SJCRH30 (cell line): ENCODE results near the gene APAF1. TPM values are rescaled to one million over a fixed set of nuclear protein-coding genes. Genes with fewer than 3 reads are reported as not detected.

Experiments
- DNase-seq, 2 experiments: peaks; one replicate each; pipeline ENCODE4 v3.0.0-alpha.2; 2015 to 2020
- H3K27ac ChIP-seq: fragments of 250-450 bp; sonication (Bioruptor Pico); 2 replicates; pipeline ENCODE4 v1.5.1; 2020; ENCODE audit warnings: mild to moderate bottlenecking, moderate library complexity
- H3K27me3 ChIP-seq: fragments of 250-450 bp; sonication (Bioruptor Pico); 2 replicates; pipeline ENCODE4 v1.5.1; 2020; ENCODE audit warnings: mild to moderate bottlenecking, moderate library complexity
- H3K36me3 ChIP-seq: fragments of 250-450 bp; sonication (Bioruptor Pico); 2 replicates; pipeline ENCODE4 v1.5.1; 2020; ENCODE audit warnings: mild to moderate bottlenecking, moderate library complexity
- H3K4me1 ChIP-seq: fragments of 250-450 bp; sonication (Bioruptor Pico); 2 replicates; pipeline ENCODE4 v1.5.1; 2020; ENCODE audit warnings: mild to moderate bottlenecking, moderate library complexity
- H3K4me3 ChIP-seq: fragments of 250-450 bp; sonication (Bioruptor Pico); 2 replicates; pipeline ENCODE4 v1.5.1; 2020; ENCODE audit warnings: mild to moderate bottlenecking, moderate library complexity
- H3K9me3 ChIP-seq: fragments of 250-450 bp; sonication (Bioruptor Pico); replicated peaks from 2 replicates; pipeline ENCODE4 v1.5.1; 2020; ENCODE audit warnings: mild to moderate bottlenecking, moderate library complexity
- total RNA-seq: library from RNA; depleted of rRNA; stranded (reverse); fragments of >200 nt; shearing (Covaris generic); gene quantifications from 2 replicates; pipeline ENCODE4 v1.2.3, GENCODE V29; 2014

The APAF1 gene
- total RNA-seq, 1 experiment from 2014 or later = 47.4 TPM

DNA sequence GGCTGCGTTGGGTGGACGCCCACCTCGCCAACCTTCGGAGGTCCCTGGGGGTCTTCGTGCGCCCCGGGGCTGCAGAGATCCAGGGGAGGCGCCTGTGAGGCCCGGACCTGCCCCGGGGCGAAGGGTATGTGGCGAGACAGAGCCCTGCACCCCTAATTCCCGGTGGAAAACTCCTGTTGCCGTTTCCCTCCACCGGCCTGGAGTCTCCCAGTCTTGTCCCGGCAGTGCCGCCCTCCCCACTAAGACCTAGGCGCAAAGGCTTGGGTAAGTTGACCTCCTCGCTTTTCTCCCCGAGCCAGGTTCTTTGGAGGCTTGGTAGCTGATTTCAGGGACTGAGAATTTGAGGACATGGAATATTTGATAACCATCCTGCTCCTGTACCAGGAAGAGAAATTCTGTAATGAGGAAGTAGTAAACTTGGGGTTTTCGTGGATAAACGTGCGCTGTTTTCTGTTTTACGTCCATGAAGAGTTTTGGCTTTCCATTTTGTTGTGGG lies 530 bp downstream of the APAF1 start:
- Histone ChIP-seq H3K27me3 (no peaks in the 10 kb centered on the region), H3K4me1 (no peaks in the 10 kb centered on the region), H3K9me3 (no peaks in the 10 kb centered on the region), H3K4me3 (peak overlapping the region; percentile 75), H3K27ac (peak overlapping the region; percentile 89), H3K36me3 (peaks cover 10% of the 10 kb centered on the region; the same call in 1 of the 2 replicates)
- DNase-seq = peak; percentile 47 to 59

DNA sequence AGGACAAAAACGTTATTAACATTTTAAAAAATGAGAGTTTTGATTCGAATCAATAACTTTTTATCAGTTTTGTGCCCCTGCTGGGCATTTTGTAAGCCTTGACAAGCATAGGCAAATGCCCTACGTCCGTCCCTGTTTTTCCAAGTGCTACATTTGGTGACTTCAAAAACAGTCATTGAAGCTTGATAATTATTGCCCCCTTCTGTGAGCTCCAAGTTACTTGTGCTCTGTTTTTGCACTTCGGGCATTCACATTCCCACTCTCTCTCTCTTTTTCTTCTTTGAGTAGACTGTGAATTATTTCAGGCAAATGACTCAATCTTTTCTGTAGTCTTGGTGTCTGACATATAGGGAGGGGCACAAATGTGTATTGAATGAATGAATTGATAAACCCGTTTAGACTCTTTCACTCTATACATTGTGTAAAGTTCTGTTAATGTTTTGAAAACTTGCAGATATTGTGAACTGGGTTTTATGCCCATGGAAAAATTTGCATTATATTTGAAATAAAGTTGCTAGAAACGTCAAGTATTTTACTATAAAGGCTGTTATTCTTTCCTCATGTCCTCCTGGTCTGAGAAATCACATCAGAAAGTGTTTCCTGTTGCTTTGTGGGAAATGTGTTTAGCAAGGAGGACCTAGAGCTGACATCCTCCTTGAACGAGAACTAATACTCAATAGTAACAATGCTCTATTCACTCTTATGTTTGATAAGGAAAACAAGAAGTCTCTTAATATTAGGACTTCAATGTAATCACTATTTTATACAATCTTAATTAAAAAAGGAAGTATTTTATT lies 1.4 kb downstream of the APAF1 start:
- Histone ChIP-seq H3K9me3 (no peaks in the 10 kb centered on the region), H3K4me1 (no peaks in the 10 kb centered on the region), H3K27me3 (no peaks in the 10 kb centered on the region), H3K4me3 (peak overlapping the region; percentile 75), H3K36me3 (peaks cover 10% of the 10 kb centered on the region; the same call in 1 of the 2 replicates), H3K27ac (no peak overlapping the region)
- peak in 1 of 2 experiments; percentile 24 for DNase-seq

DNA sequence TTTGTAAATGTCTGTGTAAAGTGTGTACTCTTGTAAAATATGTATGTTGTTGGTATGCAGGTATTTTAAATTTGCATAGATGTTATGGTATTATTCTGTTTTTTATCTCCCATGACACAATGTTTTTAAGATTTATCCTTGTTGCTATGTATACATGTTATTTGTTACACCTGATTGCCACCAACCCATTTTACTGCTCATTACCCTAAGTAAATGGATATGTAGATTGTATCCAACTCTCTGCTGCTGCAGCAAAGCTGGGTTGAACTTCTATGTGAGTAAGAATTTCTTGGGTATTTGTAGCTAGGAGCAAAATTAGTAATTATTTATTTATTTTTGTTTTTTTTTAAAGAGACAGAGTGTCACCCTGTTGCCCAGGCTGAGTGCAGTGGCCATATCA lies 6.2 kb downstream of the APAF1 start:
- DNase-seq = no peak
- Histone ChIP-seq H3K27ac (no peak overlapping the region), H3K4me1 (no peaks in the 10 kb centered on the region), H3K36me3 (peaks cover 20% of the 10 kb centered on the region), H3K9me3 (no peaks in the 10 kb centered on the region), H3K27me3 (no peaks in the 10 kb centered on the region), H3K4me3 (no peak overlapping the region)

DNA sequence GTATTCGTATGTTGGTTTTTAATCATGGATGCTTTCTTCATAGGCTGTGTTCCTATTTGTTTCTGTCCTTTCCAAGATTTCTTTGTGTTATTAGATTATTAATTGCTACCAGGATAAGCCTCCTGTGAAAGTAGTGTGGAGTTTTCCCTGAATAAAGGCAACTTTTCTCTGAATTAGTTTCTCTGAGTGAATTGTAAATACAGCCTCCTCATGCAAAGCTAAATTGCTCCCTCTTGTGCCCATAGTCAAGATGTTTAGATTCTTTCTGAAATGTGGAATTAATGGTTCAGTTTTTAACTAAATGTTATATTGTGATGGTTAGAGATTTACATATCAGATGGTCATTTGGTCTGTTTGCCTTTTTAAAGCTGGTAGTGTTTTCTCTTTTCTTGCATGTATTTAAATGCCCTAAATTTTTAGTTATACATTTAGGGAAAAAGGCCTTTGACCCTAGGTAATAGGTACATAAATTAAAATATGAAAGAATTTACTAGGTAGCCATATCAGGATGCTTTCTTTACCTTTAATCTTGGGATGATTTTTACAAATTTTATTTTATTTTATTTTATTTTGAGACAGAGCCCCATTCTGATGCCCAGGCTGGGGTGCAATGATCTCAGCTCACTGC lies 8.9 kb downstream of the APAF1 start:
- H3K9me3 ChIP-seq = no peaks in the 10 kb centered on the region
- no peak overlapping the region for H3K27ac ChIP-seq
- no peaks in the 10 kb centered on the region for H3K27me3 ChIP-seq
- peak in 1 of 2 experiments; percentile 60 for DNase-seq
- no peaks in the 10 kb centered on the region for H3K4me1 ChIP-seq
- H3K36me3 ChIP-seq = peaks cover 21% of the 10 kb centered on the region
- no peak overlapping the region for H3K4me3 ChIP-seq

DNA sequence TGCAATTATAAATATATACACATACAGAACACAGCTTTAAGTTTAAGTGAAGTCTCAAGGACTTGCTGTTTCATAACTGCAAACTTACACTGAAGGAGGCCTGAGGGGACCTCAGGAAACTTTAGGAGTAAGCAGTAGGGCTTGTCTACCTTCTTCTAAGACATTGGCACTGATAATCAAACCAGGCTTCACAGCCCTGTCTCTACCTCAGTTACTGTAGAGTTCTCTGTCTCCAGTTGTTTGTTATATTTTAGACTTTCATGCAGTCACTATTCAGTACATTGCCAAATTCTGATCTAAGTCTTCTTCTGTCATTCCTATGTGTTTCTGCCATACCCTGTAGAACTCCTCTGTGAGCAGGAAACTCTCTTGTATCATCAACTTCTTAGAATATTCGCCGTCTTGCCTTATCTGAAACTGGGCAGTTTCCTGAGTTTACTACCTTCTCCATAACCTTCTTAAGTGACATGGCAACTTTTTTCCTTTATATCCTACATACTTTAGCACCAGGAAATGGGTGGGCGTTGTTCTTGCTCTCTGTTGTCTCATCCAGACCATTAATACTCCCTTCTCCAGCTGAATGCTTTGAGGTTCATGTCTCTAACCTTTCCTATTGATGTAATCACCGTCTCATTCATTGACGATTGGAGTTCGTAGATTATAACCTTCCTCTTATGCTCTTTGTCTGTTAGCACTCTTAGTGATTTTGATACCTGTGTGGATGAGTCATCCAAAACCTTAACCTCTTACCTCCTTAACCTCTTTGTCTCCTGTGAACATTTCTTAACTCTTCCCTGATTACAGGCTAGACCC lies 11.4 kb downstream of the APAF1 start:
- Histone ChIP-seq H3K27ac (no peak overlapping the region), H3K36me3 (peaks cover 22% of the 10 kb centered on the region), H3K4me3 (no peak overlapping the region), H3K27me3 (no peaks in the 10 kb centered on the region), H3K9me3 (no peaks in the 10 kb centered on the region), H3K4me1 (no peaks in the 10 kb centered on the region)
- no peak for DNase-seq

DNA sequence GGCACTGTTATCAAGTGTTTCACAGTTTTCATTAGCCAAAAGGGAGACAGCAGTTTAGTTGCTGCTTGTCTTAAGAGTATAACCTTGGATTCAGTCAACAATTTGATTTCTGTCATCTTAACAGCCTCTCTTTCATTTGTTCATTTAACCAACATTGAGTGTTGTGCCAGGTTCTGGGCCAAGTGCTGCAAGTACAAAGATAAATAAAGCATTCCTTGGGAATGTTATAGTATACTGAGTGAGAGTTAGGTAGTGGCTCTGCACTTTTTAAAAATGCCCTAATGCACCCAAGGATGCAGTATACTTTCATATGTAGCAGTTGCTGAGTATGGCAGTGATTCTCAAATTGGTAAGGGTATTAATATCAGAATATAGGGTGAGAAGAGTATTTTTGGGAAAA lies 15.4 kb downstream of the APAF1 start:
- Histone ChIP-seq H3K9me3 (no peaks in the 10 kb centered on the region), H3K4me1 (no peaks in the 10 kb centered on the region), H3K27ac (no peak overlapping the region), H3K36me3 (peaks cover 34% of the 10 kb centered on the region), H3K4me3 (no peak overlapping the region), H3K27me3 (no peaks in the 10 kb centered on the region)
- no peak for DNase-seq

DNA sequence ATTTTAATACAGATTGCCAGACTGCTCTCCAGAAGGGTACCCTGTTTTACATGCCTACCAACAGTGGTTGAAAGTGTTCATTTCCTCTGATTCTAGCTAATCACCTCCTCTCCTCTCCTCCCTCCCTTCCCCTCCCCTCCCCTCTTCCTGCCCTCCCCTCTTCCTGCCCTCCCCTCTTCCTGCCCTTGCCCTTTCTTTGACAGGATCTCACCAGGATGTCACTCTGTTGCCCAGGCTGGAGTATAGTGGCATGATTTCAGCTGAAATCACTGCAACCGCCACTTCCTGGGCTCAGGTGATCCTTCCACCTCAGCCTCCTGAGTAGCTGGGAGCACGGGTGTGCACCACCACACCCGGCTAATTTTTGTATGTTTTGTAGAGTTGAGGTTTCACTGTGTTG lies 24.7 kb downstream of the APAF1 start:
- no peaks in the 10 kb centered on the region for H3K27me3 ChIP-seq
- no peaks in the 10 kb centered on the region for H3K9me3 ChIP-seq
- no peak for DNase-seq
- H3K27ac ChIP-seq = no peak overlapping the region
- peaks cover 51% of the 10 kb centered on the region for H3K36me3 ChIP-seq
- no peaks in the 10 kb centered on the region for H3K4me1 ChIP-seq
- no peak overlapping the region for H3K4me3 ChIP-seq

DNA sequence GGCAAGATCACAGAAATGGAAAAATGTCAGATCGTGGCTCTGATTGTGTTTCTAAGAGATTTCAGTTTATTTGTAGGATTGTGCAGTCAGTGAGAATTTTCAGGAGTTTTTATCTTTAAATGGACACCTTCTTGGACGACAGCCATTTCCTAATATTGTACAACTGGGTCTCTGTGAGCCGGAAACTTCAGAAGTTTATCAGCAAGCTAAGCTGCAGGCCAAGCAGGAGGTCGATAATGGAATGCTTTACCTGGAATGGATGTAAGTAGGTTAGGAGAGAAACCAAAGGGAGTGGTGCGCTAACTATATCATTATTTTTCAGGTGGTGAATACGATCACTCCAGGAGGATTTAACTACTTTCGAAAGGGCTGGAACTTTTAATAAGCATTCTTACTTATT lies 26.4 kb downstream of the APAF1 start:
- Histone ChIP-seq H3K27me3 (no peaks in the 10 kb centered on the region), H3K36me3 (peaks cover 51% of the 10 kb centered on the region), H3K4me3 (no peak overlapping the region), H3K27ac (no peak overlapping the region), H3K9me3 (no peaks in the 10 kb centered on the region), H3K4me1 (no peaks in the 10 kb centered on the region)
- DNase-seq = no peak

DNA sequence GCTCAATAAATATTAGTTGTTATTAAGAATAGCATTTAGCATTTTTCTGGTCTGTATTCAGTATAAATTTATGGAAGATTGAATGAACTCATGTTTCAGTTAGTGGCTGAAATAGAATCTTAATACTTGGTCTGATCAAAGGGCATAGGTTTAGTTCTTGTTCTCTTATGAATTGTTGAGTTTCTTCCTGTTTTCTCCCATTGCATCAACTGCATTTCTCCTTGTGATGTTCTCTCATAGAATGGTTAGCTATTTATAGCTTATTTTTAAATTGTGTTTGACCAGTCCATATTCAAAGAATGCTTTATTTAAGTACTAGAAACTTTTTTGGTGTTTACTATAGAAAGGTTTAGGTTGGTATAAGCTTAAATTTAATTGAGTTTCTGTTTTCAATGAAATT lies 29.8 kb downstream of the APAF1 start:
- peaks cover 46% of the 10 kb centered on the region for H3K36me3 ChIP-seq
- H3K9me3 ChIP-seq = no peaks in the 10 kb centered on the region
- no peak for DNase-seq
- no peak overlapping the region for H3K4me3 ChIP-seq
- no peak overlapping the region for H3K27ac ChIP-seq
- no peaks in the 10 kb centered on the region for H3K27me3 ChIP-seq
- H3K4me1 ChIP-seq = no peaks in the 10 kb centered on the region

DNA sequence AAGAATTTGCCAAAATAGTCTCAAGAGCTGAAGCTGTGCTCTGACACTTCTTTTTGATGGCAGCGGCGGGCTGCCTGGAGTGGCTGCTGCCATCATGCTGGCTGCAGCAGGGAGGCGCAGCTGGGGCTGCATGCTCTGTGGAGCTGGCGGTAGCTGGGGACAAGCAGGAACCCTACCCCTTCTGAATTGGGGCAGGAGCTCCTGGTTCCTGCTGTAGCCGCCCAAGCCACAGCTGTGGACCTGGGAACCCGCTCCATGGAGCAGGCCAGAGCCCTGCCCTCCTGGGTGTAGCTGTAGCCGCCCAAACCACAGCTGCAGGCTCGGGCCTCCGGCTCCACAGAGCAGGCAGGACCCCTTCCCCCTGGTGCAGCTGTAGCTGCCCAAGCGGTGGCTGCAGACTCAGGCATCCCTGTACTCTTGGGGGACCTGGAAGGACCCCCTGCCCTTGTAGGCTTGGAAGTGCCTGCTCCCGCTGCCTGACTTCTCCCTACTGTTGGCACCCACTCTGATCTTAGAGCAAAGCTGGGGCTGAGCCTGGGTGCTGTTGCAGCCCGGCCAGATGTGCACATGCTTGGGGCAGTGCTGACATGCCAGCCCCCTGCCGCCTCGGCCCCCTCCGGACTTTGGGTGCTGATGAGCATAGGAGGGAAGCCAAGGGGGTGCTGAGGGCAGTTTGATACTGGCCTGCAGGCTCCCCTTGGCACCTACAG lies 33.3 kb downstream of the APAF1 start:
- DNase-seq = no peak
- H3K36me3 ChIP-seq = peaks cover 49% of the 10 kb centered on the region
- no peaks in the 10 kb centered on the region for H3K9me3 ChIP-seq
- no peaks in the 10 kb centered on the region for H3K4me1 ChIP-seq
- no peaks in the 10 kb centered on the region for H3K27me3 ChIP-seq
- no peak overlapping the region for H3K27ac ChIP-seq
- H3K4me3 ChIP-seq = no peak overlapping the region

DNA sequence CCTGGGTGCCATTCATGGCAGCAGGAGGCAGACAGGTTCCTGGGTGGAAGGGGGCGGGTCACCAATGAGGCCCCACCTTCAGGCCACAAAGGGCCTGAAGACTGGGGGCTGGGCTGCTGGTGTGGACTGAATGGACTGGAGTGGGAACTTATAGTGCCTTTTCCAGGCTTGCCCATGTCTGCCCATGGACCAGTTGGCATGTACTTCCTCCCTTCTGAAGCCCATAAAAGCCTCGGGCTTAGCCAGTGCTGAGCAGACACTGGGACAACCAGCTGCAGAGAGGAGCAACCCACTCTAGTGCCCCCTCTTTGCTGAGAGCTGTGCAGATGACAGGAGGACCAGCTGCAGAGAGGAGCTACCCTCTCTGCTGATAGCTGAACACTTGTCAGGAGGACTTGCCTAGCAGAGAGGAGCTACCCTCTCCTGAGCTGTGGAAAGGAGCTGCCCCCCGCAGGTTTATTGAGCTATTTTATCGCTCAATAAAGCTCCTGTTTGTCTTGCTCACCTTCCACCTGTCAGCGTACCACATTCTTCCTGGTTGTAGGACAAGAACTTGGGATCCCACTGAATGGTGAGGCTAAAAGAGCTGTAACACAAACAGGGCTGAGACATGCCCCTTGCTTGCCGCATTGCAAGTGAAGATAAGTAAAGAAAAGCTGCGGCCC lies 34.0 kb downstream of the APAF1 start:
- Histone ChIP-seq H3K27me3 (no peaks in the 10 kb centered on the region), H3K4me1 (no peaks in the 10 kb centered on the region), H3K4me3 (no peak overlapping the region), H3K27ac (no peak overlapping the region), H3K36me3 (peaks cover 49% of the 10 kb centered on the region), H3K9me3 (no peaks in the 10 kb centered on the region)
- DNase-seq = no peak

DNA sequence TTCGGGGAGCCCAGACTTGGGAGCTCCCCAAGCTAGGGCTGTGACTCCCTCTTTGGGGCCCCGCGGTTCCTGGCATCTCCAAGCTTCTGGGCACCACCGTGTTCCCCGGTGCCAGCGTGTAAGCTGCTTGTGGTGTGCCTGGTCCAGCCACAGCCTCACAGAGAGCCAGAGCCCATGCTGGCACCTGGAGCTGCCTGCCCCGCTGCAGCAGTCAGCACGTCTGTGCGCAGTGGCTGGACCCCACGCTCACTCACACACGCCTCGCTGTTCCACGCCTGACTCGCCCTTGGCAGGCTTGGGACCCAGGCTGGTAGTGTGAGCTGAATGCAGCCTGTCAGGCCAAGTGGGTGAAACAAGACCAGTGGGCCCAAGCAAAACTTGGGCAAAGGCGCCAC lies 34.5 kb downstream of the APAF1 start:
- no peaks in the 10 kb centered on the region for H3K27me3 ChIP-seq
- H3K4me3 ChIP-seq = no peak overlapping the region
- H3K4me1 ChIP-seq = no peaks in the 10 kb centered on the region
- H3K27ac ChIP-seq = no peak overlapping the region
- H3K36me3 ChIP-seq = peaks cover 48% of the 10 kb centered on the region
- H3K9me3 ChIP-seq = no peaks in the 10 kb centered on the region
- DNase-seq = no peak

DNA sequence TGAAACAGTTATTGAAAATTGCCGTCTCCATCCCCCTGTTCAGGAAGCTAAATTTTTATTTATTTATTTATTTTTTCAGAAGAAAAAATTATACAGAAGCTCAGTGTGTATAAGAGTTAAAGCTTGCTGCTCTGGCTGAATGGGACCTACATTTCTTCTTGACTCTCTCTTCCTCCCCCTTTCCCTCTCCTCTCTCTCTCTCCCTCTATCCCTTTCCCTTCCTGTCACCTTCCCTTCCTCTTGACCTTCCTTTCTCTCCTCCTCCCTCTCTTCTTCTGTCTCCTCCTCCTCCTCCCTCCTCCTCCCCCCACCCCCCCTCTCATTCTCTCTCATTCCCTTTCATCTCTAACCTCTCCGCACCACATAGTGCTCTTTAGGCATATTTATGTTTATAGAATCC lies 39.1 kb downstream of the APAF1 start:
- no peak overlapping the region for H3K27ac ChIP-seq
- H3K27me3 ChIP-seq = no peaks in the 10 kb centered on the region
- no peak for DNase-seq
- peaks cover 48% of the 10 kb centered on the region for H3K36me3 ChIP-seq
- H3K4me1 ChIP-seq = no peaks in the 10 kb centered on the region
- no peaks in the 10 kb centered on the region for H3K9me3 ChIP-seq
- no peak overlapping the region for H3K4me3 ChIP-seq

DNA sequence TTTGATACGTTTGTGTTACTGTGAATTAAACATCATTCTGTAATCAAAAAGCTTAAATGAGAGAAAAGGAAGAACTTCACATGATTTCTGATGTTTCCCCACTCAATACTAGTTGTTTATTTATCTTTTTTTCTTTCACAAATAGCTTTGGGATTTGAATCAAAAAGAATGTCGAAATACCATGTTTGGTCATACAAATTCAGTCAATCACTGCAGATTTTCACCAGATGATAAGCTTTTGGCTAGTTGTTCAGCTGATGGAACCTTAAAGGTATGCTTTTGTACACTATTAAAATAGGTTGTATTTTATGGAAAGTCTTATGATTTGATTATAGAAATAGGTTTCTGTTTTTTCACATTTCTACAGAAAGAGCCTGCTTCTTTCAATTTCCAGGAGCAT lies 41.5 kb downstream of the APAF1 start:
- Histone ChIP-seq H3K4me1 (no peaks in the 10 kb centered on the region), H3K36me3 (peaks cover 48% of the 10 kb centered on the region), H3K4me3 (no peak overlapping the region), H3K27ac (no peak overlapping the region), H3K27me3 (no peaks in the 10 kb centered on the region), H3K9me3 (no peaks in the 10 kb centered on the region)
- DNase-seq = no peak
